ENCODE data around the gene FPGS. TPM values are rescaled to one million over a fixed set of nuclear protein-coding genes. Genes with fewer than 3 reads are reported as not detected.

The FPGS gene
- total RNA-seq, 4 donors from 2014 or later: 58.5 to 78.0 (median 62.1) TPM

- no peak for TF ChIP-seq POLR2A (IDR thresholded peaks at IDR 0.05)
- TF ChIP-seq CTCF (IDR thresholded peaks at IDR 0.05): no peak
- H3K36me3 ChIP-seq: no peaks in the 10 kb centered on the region
- 91 to 95% methylated on average over 5 to 9 of the region's 10 CpGs for WGBS, 2 donors
These were observed 28.7 kb upstream of the FPGS start for GRCh38 chr9:127773981-127774380.

GRCh38 chr9:127776195-127776923 lies 26.3 kb upstream of the FPGS start:
- intact Hi-C loops (cut with DNase I): no loop called here
- no peaks in the 10 kb centered on the region for H3K9me3 ChIP-seq
- H3K27ac ChIP-seq: no peak overlapping the region
- TF ChIP-seq POLR2A (IDR thresholded peaks at IDR 0.05) (no peak), CTCF (IDR thresholded peaks at IDR 0.05) (no peak)
- no peak overlapping the region for H3K4me3 ChIP-seq (replicated peaks in 1 of 3)
- DNase-seq: no peak
- H3K4me1 ChIP-seq: peaks cover 0 to 5% of the 10 kb centered on the region in 2 donors
- H3K36me3 ChIP-seq: no peaks in the 10 kb centered on the region
- H3K27me3 ChIP-seq: no peaks in the 10 kb centered on the region
- WGBS, 2 donors: 66 to 68% methylated on average over 15 of the region's 15 CpGs

More at GRCh38 chr9:127773981-127774380, 28.7 kb upstream of the FPGS start:
- Histone ChIP-seq H3K27ac (no peak overlapping the region), H3K4me1 (peaks cover 4 to 20% of the 10 kb centered on the region in 2 donors), H3K9me3 (no peaks in the 10 kb centered on the region), H3K27me3 (no peaks in the 10 kb centered on the region), H3K4me3 (replicated peaks in 1 of 3) (no peak overlapping the region)
- no peak for DNase-seq
- intact Hi-C loops (cut with DNase I): no loop called here

- peaks cover 0 to 5% of the 10 kb centered on the region in 2 donors for H3K4me1 ChIP-seq
- no peak overlapping the region for H3K27ac ChIP-seq
- H3K4me3 ChIP-seq (replicated peaks in 1 of 3): no peak overlapping the region
- intact Hi-C loops (cut with DNase I): no loop called here
- no peaks in the 10 kb centered on the region for H3K27me3 ChIP-seq
- H3K9me3 ChIP-seq: no peaks in the 10 kb centered on the region
- no peak for DNase-seq
- TF ChIP-seq POLR2A (IDR thresholded peaks at IDR 0.05) (no peak), CTCF (IDR thresholded peaks at IDR 0.05) (no peak)
- H3K36me3 ChIP-seq: no peaks in the 10 kb centered on the region
- 65 to 67% methylated on average over 5 of the region's 5 CpGs for WGBS, 2 donors
These were observed 25.8 kb upstream of the FPGS start for GRCh38 chr9:127776924-127777289.

- no peak overlapping the region for H3K27ac ChIP-seq
- no peaks in the 10 kb centered on the region for H3K36me3 ChIP-seq
- intact Hi-C loops (cut with DNase I): no loop called here
- TF ChIP-seq CTCF (IDR thresholded peaks at IDR 0.05) (no peak), POLR2A (IDR thresholded peaks at IDR 0.05) (no peak)
- H3K4me3 ChIP-seq (replicated peaks in 1 of 3): no peak overlapping the region
- DNase-seq: no peak
- no peaks in the 10 kb centered on the region for H3K27me3 ChIP-seq
- 79 to 88% methylated on average over 17 of the region's 18 CpGs for WGBS, 2 donors
- no peaks in the 10 kb centered on the region for H3K9me3 ChIP-seq
- H3K4me1 ChIP-seq: peaks cover 0 to 5% of the 10 kb centered on the region in 2 donors
These were observed 25.2 kb upstream of the FPGS start for GRCh38 chr9:127777368-127777980.
